ENCODE measurements around the gene ECM2.

ECM2 gene

GRCh38 chr9:92457576-92457975, 78.2 kb downstream of the ECM2 start:
- DNase-seq = no peak

GRCh38 chr9:92455217-92455616, 80.6 kb downstream of the ECM2 start:
- DNase-seq = no peak

- DNase-seq = no peak
These were observed 89.3 kb downstream of the ECM2 start for GRCh38 chr9:92446536-92446935.
